Mesothelial cell of epicardium (in vitro differentiated cells): ENCODE data around the gene METTL21C. TPM values are rescaled to one million over a fixed set of nuclear protein-coding genes. Genes with fewer than 3 reads are reported as not detected.

Source experiments
- DNase-seq, 2 experiments: peaks; one replicate each; pipeline ENCODE4 v3.0.0; 2021; ENCODE audit warnings: low spot score in 2 of 2; ENCODE audit not compliant: unreplicated experiment in 2 of 2
- H3K27ac Mint-ChIP-seq: 2 replicates; pipeline ENCODE4 v1.8.0; 2021; ENCODE audit warnings: mixed read lengths
- H3K27me3 Mint-ChIP-seq: 2 replicates; pipeline ENCODE4 v1.8.0; 2021; ENCODE audit warnings: low read depth, mixed read lengths
- H3K36me3 Mint-ChIP-seq: 2 replicates; pipeline ENCODE4 v1.8.0; 2021; ENCODE audit warnings: mixed read lengths
- H3K4me1 Mint-ChIP-seq: 2 replicates; pipeline ENCODE4 v1.8.0; 2021; ENCODE audit warnings: mixed read lengths
- H3K4me3 Mint-ChIP-seq: 2 replicates; pipeline ENCODE4 v1.8.0; 2021; ENCODE audit warnings: mild to moderate bottlenecking, moderate library complexity, mixed read lengths
- H3K9me3 Mint-ChIP-seq: 2 replicates; pipeline ENCODE4 v1.8.0; 2021; ENCODE audit warnings: mixed read lengths
- total RNA-seq: library from RNA; stranded (reverse); gene quantifications from 3 replicates; pipeline ENCODE4 v1.2.1, GENCODE V29; 2021
- TF ChIP-seq, protein P1 (sequence below): fragments of 200-600 bp; sonication (generic); IDR thresholded peaks from one replicate; pipeline ENCODE4 v1.5.0; 2021; ENCODE audit warnings: antibody characterized with exemption; ENCODE audit not compliant: unreplicated experiment

The METTL21C gene
- total RNA-seq, 1 donor from 2014 or later = not detected

DNA sequence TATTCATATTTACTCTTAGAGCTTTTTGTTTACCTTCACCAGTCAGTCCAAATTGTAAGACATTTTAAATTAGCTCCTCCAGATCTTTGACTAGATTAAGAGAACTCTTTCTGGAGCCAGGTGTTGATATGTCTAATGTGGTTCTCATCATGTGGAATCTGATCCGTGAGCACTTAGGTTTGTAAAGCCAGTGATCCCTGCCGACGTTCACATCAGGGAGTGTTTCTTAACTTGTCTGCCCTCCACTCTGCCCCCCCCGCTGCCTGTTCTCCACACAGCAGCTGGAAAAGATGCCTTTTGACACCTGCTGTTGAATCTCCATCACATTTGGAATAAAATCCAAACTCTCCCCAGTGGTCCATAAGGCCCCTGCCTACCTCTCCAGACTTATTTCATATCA is 17.7 kb downstream of the METTL21C start:
- no peak for DNase-seq
- Mint-ChIP-seq H3K27ac (no peak overlapping the region), H3K27me3 (no peaks in the 10 kb centered on the region), H3K4me3 (no peak overlapping the region), H3K9me3 (peaks cover 7% of the 10 kb centered on the region), H3K4me1 (no peaks in the 10 kb centered on the region), H3K36me3 (peaks cover 44% of the 10 kb centered on the region)
- TF ChIP-seq, protein P1, sequence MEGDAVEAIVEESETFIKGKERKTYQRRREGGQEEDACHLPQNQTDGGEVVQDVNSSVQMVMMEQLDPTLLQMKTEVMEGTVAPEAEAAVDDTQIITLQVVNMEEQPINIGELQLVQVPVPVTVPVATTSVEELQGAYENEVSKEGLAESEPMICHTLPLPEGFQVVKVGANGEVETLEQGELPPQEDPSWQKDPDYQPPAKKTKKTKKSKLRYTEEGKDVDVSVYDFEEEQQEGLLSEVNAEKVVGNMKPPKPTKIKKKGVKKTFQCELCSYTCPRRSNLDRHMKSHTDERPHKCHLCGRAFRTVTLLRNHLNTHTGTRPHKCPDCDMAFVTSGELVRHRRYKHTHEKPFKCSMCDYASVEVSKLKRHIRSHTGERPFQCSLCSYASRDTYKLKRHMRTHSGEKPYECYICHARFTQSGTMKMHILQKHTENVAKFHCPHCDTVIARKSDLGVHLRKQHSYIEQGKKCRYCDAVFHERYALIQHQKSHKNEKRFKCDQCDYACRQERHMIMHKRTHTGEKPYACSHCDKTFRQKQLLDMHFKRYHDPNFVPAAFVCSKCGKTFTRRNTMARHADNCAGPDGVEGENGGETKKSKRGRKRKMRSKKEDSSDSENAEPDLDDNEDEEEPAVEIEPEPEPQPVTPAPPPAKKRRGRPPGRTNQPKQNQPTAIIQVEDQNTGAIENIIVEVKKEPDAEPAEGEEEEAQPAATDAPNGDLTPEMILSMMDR = no peak

DNA sequence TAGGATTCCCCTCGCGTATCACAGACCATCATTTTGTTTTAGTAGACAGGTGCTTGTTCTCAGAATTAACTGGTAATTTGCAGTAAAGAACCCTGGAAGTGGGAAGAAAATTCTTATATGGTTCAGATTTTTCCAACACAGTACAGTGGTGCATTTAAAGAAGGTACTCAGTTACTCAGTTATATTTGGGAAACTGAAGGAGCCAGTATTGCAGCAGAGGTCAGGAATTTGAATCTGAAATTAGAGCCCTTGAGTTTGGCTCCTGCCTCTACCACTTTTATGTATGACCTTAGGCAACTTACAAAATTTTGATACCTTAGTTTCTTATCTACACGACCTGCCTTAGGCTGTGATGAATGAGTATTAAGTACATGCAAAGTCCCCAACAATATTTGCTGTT is 19.7 kb downstream of the METTL21C start:
- Mint-ChIP-seq H3K27me3 (no peaks in the 10 kb centered on the region), H3K9me3 (peaks cover 12% of the 10 kb centered on the region), H3K36me3 (peaks cover 54% of the 10 kb centered on the region), H3K27ac (no peak overlapping the region), H3K4me1 (no peaks in the 10 kb centered on the region), H3K4me3 (no peak overlapping the region)
- DNase-seq = no peak
- TF ChIP-seq, protein P1 = no peak

DNA sequence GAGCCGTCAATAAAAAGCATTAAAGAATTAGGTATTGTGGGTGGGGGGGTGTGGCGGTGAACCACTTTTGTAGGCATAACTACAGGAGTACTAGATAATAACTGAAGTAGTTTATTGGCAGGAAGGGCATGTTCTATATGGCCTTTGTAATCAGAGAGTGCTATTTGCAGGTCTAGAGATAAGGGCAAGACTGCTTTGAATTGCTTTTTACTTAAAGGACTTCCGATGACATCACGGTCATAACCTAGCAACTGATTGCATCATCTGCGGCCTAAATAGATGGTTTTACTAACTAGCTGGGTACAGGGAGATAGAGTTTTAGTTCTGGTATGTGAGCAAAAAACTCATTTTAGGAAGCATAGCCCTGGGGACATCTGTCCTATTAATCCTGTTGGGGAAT is 24.7 kb downstream of the METTL21C start:
- Mint-ChIP-seq H3K9me3 (peaks cover 47% of the 10 kb centered on the region), H3K36me3 (peaks cover 86% of the 10 kb centered on the region), H3K27me3 (no peaks in the 10 kb centered on the region), H3K4me1 (no peaks in the 10 kb centered on the region), H3K4me3 (no peak overlapping the region), H3K27ac (no peak overlapping the region)
- TF ChIP-seq, protein P1 = no peak
- DNase-seq = no peak

DNA sequence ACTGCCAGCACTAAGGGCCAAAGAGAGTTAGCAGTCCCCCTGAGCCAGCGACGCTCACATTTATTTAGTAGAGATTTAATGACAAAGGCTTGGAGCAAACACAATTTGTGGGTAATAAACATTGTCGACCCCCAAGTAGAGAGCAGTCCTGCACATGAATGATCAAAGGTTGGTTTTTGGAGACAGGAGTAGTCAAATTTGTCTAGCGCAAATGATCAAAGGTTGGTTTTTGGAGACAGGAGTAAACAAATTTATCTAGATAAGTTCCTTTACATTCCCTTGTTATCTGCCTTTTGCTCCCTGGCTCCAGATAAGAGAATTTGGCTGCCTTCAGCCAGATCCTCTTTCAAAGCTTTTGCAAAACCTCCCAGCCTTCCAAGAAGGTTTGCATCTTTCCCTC is 26.9 kb downstream of the METTL21C start:
- Mint-ChIP-seq H3K4me1 (no peaks in the 10 kb centered on the region), H3K27ac (no peak overlapping the region), H3K9me3 (peaks cover 47% of the 10 kb centered on the region), H3K36me3 (peaks cover 85% of the 10 kb centered on the region), H3K27me3 (no peaks in the 10 kb centered on the region), H3K4me3 (no peak overlapping the region)
- TF ChIP-seq, protein P1 = no peak
- no peak for DNase-seq

DNA sequence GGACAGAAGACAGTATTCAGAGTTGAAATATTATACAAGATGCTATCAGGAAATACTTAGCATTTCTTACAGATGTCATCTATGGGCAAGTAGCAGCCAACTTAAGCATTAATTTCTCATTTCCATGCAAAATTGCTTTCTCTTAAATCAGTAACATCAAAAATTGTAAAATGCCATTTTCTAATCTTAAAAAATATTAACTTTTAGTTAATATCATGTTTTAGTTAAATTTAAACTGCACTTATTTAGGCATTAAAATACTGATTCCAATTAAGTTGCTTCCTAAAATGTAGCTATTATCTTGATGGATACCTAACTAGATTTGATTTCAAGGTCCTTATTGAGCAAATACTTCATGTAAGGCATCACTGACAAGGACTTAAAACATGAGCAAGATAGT is 27.8 kb downstream of the METTL21C start:
- Mint-ChIP-seq H3K9me3 (peaks cover 47% of the 10 kb centered on the region), H3K36me3 (peaks cover 80% of the 10 kb centered on the region), H3K27ac (no peak overlapping the region), H3K27me3 (no peaks in the 10 kb centered on the region), H3K4me3 (no peak overlapping the region), H3K4me1 (no peaks in the 10 kb centered on the region)
- TF ChIP-seq, protein P1 = no peak
- DNase-seq = no peak

DNA sequence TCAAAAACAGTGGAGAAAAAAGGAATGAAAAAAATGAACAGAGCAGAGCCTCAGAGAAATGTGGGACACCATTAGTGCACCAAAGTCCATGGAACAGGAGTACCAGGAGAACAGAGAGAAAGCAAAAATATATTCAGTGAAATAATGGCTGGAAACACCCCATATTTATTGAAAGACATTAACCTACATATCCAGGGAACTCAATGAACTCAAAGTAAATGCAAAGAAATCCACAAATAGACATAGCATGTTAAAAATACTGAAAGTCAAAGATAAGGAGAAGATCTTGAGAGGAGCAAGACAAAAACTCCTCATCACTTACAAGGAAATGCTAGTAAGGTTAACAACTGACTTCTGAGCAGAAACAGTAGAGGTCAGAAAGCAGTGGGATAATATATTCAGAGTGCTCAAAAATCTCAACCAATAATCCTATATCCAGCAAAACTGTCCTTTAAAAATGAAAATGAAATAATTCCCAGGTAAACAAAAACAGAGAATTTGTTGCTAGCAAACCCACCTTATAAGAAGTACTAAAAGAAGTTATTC is 35.6 kb downstream of the METTL21C start:
- TF ChIP-seq, protein P1 = no peak
- Mint-ChIP-seq H3K4me3 (no peak overlapping the region), H3K27me3 (no peaks in the 10 kb centered on the region), H3K9me3 (peaks cover 21% of the 10 kb centered on the region), H3K27ac (no peak overlapping the region), H3K36me3 (peaks cover 47% of the 10 kb centered on the region), H3K4me1 (no peaks in the 10 kb centered on the region)
- DNase-seq = no peak
